GM18868 (cell line): Measurements from ENCODE around the gene CD200.

Source experiments
- ATAC-seq: cut with Tn5 transposase; IDR thresholded peaks from one replicate; pipeline ENCODE4 v1.9.1; 2021; ENCODE audit warnings: mild to moderate bottlenecking, moderate library complexity; ENCODE audit not compliant: unreplicated experiment

CD200 gene, protein sequence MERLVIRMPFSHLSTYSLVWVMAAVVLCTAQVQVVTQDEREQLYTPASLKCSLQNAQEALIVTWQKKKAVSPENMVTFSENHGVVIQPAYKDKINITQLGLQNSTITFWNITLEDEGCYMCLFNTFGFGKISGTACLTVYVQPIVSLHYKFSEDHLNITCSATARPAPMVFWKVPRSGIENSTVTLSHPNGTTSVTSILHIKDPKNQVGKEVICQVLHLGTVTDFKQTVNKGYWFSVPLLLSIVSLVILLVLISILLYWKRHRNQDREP

DNA sequence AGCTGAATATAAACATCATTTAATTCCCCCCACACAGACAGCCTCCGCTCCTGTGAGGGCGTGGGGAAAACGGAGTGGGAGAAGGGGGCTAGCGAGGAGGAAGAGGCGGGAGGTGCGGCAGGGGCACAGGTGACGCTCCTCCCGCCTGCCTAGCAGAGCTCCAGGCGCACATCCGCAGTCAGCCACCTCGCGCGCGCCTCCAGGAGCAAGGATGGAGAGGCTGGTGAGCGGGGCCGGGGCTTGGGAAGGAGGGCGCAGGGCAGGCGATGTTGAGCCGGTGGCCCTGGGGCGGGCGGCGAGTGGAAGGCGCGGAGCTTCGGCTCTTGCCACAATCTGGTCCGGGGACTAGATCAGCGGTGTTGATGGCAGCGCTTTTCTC is at the start of gene CD200:
Gene CD200, plus strand, starts transcription at position 155 of the 379 bp plus-strand sequence. Its CDS starts 57 bp downstream, at position 212.
- ATAC-seq, result peak; percentile 54

DNA sequence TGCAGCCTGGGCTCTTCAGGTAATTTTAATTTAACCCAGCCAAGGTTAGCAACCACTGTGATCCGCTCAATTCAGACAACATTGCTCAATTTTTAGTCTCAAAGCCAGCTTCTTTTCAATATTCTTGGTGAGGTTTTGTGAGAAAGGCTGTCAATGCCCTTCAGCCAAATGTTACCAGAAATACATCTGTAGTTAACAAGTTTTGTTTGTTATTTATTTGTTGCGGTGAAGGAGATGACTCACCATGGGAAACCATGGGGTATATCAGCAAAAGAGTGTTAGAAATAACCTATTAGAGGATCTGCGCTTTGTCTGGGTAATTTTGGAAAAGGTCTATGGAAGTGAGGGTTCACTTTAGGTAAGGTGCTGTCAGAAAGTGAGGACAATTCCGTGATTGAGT is 43.9 kb upstream of the CD200 start:
- no peak for ATAC-seq

- peak; percentile 64 for ATAC-seq
Observed at GRCh38 chr3:112293368-112294321, 39.3 kb upstream of the CD200 start, which contains the start of gene SLC9C1. TSS of gene SLC9C1 (minus strand) at chr3:112294216. CDS start at chr3:112286791, 7,425 bp downstream.

GRCh38 chr3:112297714-112298113 is 35.2 kb upstream of the CD200 start:
- no peak for ATAC-seq

DNA sequence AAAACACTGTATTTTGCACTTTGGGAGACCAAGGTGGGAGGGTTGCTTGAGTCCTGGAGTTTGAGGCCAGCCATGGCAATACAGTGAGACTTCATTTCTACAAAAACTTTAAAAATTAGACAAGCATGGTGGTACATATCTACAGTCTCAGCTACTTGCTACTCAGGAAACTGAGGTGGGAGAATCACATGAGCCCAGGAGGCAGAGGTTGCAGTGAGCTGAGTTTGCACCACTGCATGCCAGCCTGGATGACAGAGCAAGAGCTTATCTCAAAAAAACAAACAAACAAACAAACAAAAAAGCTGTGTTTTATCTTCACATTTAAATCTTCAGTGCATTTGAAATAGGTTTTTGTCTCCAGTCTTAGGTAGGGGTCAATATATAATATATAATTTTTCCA is 34.2 kb upstream of the CD200 start:
- no peak for ATAC-seq

- no peak for ATAC-seq
Observed at GRCh38 chr3:112302150-112302830, 30.7 kb upstream of the CD200 start.

GRCh38 chr3:112302881-112303763 is 29.8 kb upstream of the CD200 start:
- ATAC-seq, result no peak

DNA sequence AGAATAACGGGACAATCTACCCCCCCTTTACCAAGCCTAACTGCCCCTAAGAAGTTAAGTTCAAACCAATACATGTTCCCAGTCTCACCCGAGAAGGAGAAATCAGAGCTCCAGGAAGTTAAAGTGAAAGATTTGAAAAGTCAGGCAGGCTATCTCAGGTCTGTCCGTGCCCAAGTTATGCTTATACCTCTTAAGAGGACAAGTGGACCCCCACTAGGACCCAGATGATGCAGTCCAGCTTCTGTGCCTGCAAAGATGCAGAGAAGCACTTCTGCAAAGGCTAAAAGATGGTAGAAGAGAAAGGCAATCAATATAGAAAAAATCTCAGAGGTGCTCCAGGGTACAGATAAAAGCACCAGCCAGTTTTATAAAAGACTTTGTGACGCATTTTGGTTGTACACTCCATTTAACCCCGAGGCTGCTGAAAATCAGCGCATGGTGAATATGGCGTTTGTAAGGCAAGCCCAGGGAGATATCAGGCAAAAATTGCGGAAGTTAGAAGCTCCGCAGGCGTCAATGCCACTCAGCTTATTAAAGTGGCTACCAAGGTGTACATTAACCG is 29.1 kb upstream of the CD200 start:
- ATAC-seq, result no peak

GRCh38 chr3:112304611-112305010 is 28.3 kb upstream of the CD200 start:
- no peak for ATAC-seq

DNA sequence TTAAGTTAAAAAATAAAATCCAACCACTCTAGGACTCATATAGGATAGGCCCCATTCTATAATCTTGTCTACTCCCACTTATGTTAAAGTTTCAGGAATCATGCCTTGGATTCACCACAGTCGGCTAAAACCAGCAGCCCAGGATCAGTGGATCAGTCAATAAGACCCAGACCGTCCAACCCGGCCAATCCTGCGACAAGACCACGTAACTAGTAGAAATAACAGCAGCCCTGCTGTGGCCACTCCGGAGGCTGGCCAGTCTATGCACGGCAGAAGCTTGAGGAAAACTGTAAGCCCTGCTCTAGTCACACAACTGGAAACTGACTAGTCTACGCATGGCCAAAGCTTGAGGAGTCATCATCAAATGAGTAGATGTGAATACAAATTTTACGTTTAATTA is 26.1 kb upstream of the CD200 start:
- ATAC-seq, result no peak

DNA sequence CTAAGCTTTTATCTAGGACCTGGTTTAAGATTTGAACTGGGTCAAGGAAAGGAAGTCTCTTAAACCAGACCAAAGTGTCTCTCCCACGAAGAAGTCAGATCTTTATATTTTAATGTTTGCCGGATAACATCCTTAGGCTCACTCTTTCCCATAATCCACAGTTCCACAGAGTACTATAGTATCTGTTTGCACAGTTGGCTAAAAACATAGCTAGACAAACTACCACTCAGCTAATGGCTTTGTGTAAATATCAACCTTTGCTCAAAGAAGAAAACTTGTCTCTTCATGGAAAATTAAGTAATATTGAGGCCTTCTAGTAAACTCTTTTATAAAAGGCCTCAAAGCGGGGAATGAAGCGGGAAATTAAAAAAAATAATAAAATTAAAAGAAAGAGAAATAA is 25.4 kb upstream of the CD200 start:
- no peak for ATAC-seq

DNA sequence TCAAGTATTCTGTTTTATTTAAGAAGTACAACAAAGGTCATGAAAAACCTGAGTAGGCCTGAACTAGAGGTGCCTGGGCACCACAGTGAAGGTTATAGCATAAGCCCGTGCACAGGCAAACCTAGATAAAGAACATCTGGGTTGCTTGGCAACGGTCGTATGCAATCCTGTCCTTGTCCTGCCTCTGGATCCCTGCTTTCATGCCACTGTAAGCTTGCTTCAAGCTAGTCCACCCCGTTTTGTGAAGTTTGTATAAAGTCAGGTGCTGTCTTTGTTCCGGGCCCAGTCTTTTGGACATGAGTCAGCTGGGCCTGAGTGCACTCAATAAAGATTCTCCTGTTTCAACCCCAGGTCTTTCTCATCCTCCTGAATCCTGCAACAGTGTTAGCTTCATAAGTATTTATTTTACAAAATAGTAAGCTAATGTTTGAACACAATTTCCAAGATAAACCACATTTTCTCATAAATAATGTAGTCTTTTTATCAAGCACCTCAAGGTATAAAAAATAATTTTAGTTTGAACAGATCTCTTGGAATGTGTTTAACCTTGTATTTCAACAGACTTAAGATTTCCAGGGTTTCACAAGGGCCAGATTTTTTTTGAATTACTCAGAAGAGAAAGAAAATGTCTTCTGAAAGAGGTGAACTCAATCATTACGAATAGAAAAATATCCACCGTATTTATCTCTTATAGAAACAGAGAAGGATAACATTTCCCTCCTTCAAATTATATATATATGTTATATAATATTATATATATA is 24.6 kb upstream of the CD200 start:
- no peak for ATAC-seq

GRCh38 chr3:112314649-112315048 is 18.3 kb upstream of the CD200 start:
- no peak for ATAC-seq

- ATAC-seq, result no peak
Observed at GRCh38 chr3:112315791-112316190, 17.2 kb upstream of the CD200 start.

- no peak for ATAC-seq
Observed at GRCh38 chr3:112319516-112320276, 13.3 kb upstream of the CD200 start.

DNA sequence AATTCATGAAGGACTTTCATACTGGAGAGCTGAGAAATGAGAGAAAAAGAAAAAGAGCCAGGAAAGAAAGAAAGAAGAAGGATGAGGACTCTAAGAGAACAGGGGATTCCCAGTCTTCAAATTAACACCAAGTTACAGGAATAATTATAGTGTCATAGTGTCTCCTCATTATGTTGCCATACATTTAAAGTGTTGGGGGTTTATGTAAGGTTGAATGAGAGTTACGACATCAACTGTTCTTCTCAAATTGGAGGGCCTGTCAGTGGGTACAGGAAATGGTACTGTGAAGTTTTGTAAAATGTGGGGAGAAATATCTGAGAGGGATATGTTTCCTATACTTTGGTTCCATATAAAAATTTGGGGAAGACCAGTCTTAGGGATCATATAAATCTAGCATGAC is 12.3 kb upstream of the CD200 start:
- no peak for ATAC-seq

- ATAC-seq, result no peak
Observed at GRCh38 chr3:112321867-112322652, 10.9 kb upstream of the CD200 start.
